K562 (cell line): ENCODE data around the gene SHF. TPM values are rescaled to one million over a fixed set of nuclear protein-coding genes. Genes with fewer than 3 reads are reported as not detected.

Source experiments
- ATAC-seq: fragments of 200-7000 bp; cut with Tn5 transposase; 3 replicates; pipeline ENCODE4 v1.9.1; 2020; ENCODE audit warnings: moderate library complexity
- BruUV-seq: library from RNA; stranded (reverse); fragments of 400-500 nt; replicated peaks from 2 replicates; lab custom pipeline; 2021; lab: Mats Ljungman, UMichigan
- CTCF ChIA-PET: fragments of 300-600 bp; formaldehyde crosslinking; extraction: SDS; loops from one replicate; lab custom pipeline; 2021; ENCODE audit warnings: low intra/inter-chr PET ratio; lab: Yijun Ruan, JAX
- POLR2A ChIA-PET: fragments of 300-600, 350-650 bp; sonication (Branson Sonifier 250); formaldehyde crosslinking; extraction: SDS; loops from one replicate; lab custom pipeline; 2021; ENCODE audit warnings: antibody characterized with exemption, inconsistent platforms; lab: Yijun Ruan, JAX
- DNase-seq, 4 experiments: peaks; one replicate each; pipeline versions ENCODE4 v3.0.0 to v3.0.0-alpha.2; 2011 to 2018; ENCODE audit warnings: low spot score in 3 of 4, mixed read lengths in 3 of 4; ENCODE audit errors: extremely low read depth in 1 of 4
- FAIRE-seq: peaks from 2 replicates; lab custom pipeline; 2011; peaks lifted over from hg19 to GRCh38; lab: Jason Lieb, UNC
- H2AFZ ChIP-seq: 2 replicates; pipeline ENCODE4 v1.6.0; 2011; ENCODE audit warnings: low read depth, low read length, control low read depth, inconsistent platforms
- H3K27ac ChIP-seq: fragments of 200-600 bp; 3 replicates; pipeline ENCODE4 v1.8.0; 2011; ENCODE audit warnings: low read depth, mild to moderate bottlenecking, control low read depth, inconsistent platforms, low read length, moderate library complexity, mixed read lengths; ENCODE audit errors: extremely low read depth
- H3K27me3 ChIP-seq, 2 experiments: fragments of 300-600 bp in 1 of 2; 2 replicates in 1 of 2; 3 replicates in 1 of 2; pipeline versions ENCODE4 v1.6.0 to v1.8.0; 2011; ENCODE audit warnings: inconsistent platforms in 2 of 2, low read length in 2 of 2, mild to moderate bottlenecking in 1 of 2, mixed read lengths in 1 of 2, moderate library complexity in 1 of 2; ENCODE audit not compliant: control insufficient read depth in 2 of 2, insufficient read depth in 2 of 2
- H3K36me3 ChIP-seq: fragments of 300-600 bp; 3 replicates; pipeline ENCODE4 v1.8.0; 2011; ENCODE audit warnings: mild to moderate bottlenecking, low read length, inconsistent platforms; ENCODE audit not compliant: control insufficient read depth, insufficient read depth
- H3K4me1 ChIP-seq, 2 experiments: fragments of 200-600 bp in 1 of 2; replicated peaks in 1 of 2; 2 replicates in 1 of 2; 3 replicates in 1 of 2; pipeline versions ENCODE4 v1.5.1 to v1.8.0; 2011; ENCODE audit warnings: inconsistent platforms in 2 of 2, low read length in 2 of 2, mild to moderate bottlenecking in 1 of 2, mixed read lengths in 1 of 2, moderate library complexity in 1 of 2; ENCODE audit not compliant: control insufficient read depth in 2 of 2, insufficient read depth in 2 of 2
- H3K4me2 ChIP-seq: 2 replicates; pipeline ENCODE4 v1.6.1; 2011; ENCODE audit warnings: low read length, control low read depth, inconsistent platforms, mixed read lengths; ENCODE audit not compliant: insufficient read depth
- H3K4me3 ChIP-seq: fragments of 200-600 bp; sonication (generic), shearing (Covaris generic); 2 replicates; pipeline ENCODE4 v1.5.1; 2016; ENCODE audit warnings: control low read depth, inconsistent platforms
- H3K79me2 ChIP-seq: fragments of 200-600 bp; 3 replicates; pipeline ENCODE4 v1.8.0; 2011; ENCODE audit warnings: low read length, inconsistent platforms; ENCODE audit not compliant: control insufficient read depth, insufficient read depth
- H3K9ac ChIP-seq, 2 experiments: 2 replicates each; pipeline versions ENCODE4 v1.6.0 to v1.6.1; 2011; ENCODE audit warnings: low read depth in 2 of 2, low read length in 2 of 2, control low read depth in 1 of 2, inconsistent platforms in 1 of 2, mild to moderate bottlenecking in 1 of 2, mixed read lengths in 1 of 2; ENCODE audit not compliant: insufficient read depth in 1 of 2
- H3K9me1 ChIP-seq: one replicate; pipeline ENCODE4 v1.6.0; 2011; ENCODE audit warnings: inconsistent platforms, mild to moderate bottlenecking, low read length, moderate library complexity; ENCODE audit not compliant: control insufficient read depth, insufficient read depth
- H3K9me3 ChIP-seq: replicated peaks from 2 replicates; pipeline ENCODE4 v1.5.1; 2011; ENCODE audit warnings: low read depth, low read length, inconsistent platforms; ENCODE audit not compliant: control insufficient read depth, insufficient read depth
- H4K20me1 ChIP-seq: replicated peaks from 2 replicates; pipeline ENCODE4 v1.6.1; 2011; ENCODE audit warnings: low read length, inconsistent platforms, mixed read lengths; ENCODE audit not compliant: control insufficient read depth, insufficient read depth
- HCFC1 ChIP-seq: IDR thresholded peaks from 2 replicates; pipeline ENCODE4 v1.6.1; 2012; ENCODE audit warnings: low read depth, low read length, improper control_type of control experiment
- SMARCB1 ChIP-seq: IDR thresholded peaks from 2 replicates; pipeline ENCODE4 v1.6.1; 2011; ENCODE audit warnings: improper control_type of control experiment, low read depth; ENCODE audit not compliant: insufficient read length
- TEAD2 ChIP-seq: fragments of 450-650 bp; IDR thresholded peaks from 2 replicates; pipeline ENCODE4 v1.6.1; 2016; ENCODE audit warnings: missing genetic modification characterization, control low read depth, missing compliant biosample characterization
- TRIM24 ChIP-seq, 2 experiments: fragments of 450-650 bp; IDR thresholded peaks; 2 replicates each; pipeline ENCODE4 v1.6.1; 2016
- XRCC3 ChIP-seq: fragments of 450-650 bp; IDR thresholded peaks from 2 replicates; pipeline ENCODE4 v1.6.1; 2017; ENCODE audit warnings: mild to moderate bottlenecking, moderate library complexity
- WGBS: fragments of 100-300 bp; shearing (Covaris generic); methylation state at CpG from one replicate; pipeline ENCODE4 v1.1.6; 2016; ENCODE audit warnings: low coverage, mixed read lengths; ENCODE audit not compliant: insufficient coverage; ENCODE audit errors: missing lambda C conversion rate; 5-methylcytosine and 5-hydroxymethylcytosine counted together
- in situ Hi-C: fragments of 300-500 bp; cut with MboI; formaldehyde crosslinking; loops from 4 replicates; pipeline ENCODE4 v1.15.0; 2018; ENCODE audit warnings: inconsistent platforms, mixed read lengths
- intact Hi-C: fragments of 100-400 bp; cut with micrococcal nuclease; formaldehyde crosslinking; loops from 2 replicates; pipeline ENCODE4 v1.14.2; 2022
- polyA plus RNA-seq, 8 experiments: library from polyadenylated mRNA; depleted of rRNA in 4 of 8; stranded (reverse) in 5 of 8; unstranded in 3 of 8; fragments of >200 nt; fragmentation: Nextera tagmentation in 2 of 8; fragmentation: Illumina TruSeq in 1 of 8; extraction: Ambion mirVana in 2 of 8; extraction: Trizol in 1 of 8; gene quantifications; 2 replicates each; pipeline versions ENCODE4 v1.2.1 to v1.2.3, GENCODE V29; 2011 to 2014; ENCODE audit warnings: inconsistent platforms in 1 of 8, missing spikeins in 1 of 8
- total RNA-seq, 7 experiments: library from RNA; depleted of rRNA in 6 of 7; stranded (reverse); fragments of >200 nt in 6 of 7; fragmentation: Illumina TruSeq in 2 of 7; extraction: Trizol in 2 of 7; gene quantifications; 2 replicates each; pipeline versions ENCODE4 v1.2.1 to v1.2.3, GENCODE V29; 2011 to 2021; ENCODE audit warnings: low replicate concordance in 1 of 7

Gene SHF
- total and polyA plus RNA-seq, 9 of the 15 experiments (the other 6 are each of a cell fraction or from before 2014, with no cell fraction given), result 0.51 to 2.2 (median 0.85) TPM; not detected in 2

- TF ChIP-seq HCFC1, result no peak
- TF ChIP-seq SMARCB1, result no peak
- TF ChIP-seq XRCC3, result no peak
- TF ChIP-seq TEAD2, result no peak
- TF ChIP-seq, all 486 proteins: peak for 0
Observed at GRCh38 chr15:45132844-45133560, 54.8 kb downstream of the SHF start (continued).

- intact Hi-C loops (no loop called here), in situ Hi-C loops (no loop called here)
- Histone ChIP-seq H3K4me2 (no peak overlapping the region), H2AFZ (no peak overlapping the region), H3K27ac (no peak overlapping the region), H3K4me1 (peaks cover 0 to 14% of the 10 kb centered on the region in 2 experiments; a peak in 2 of 5 replicates), H3K36me3 (no peaks in the 10 kb centered on the region), H3K9ac (no peak overlapping the region), H3K9me1 (no peaks in the 10 kb centered on the region), H4K20me1 (no peaks in the 10 kb centered on the region), H3K4me3 (no peak overlapping the region), H3K79me2 (no peaks in the 10 kb centered on the region), H3K27me3 (peaks cover 28 to 48% of the 10 kb centered on the region in 2 experiments), H3K9me3 (no peaks in the 10 kb centered on the region)
- no peak for FAIRE-seq
- no peak for DNase-seq
- ChIA-PET CTCF (no interaction called here), POLR2A (interaction anchor here (0.6 to 1.5 kb wide), 4 partner anchors 9 to 148 kb away, joined by 3 to 7 read pairs (median 5); no protein-coding TSS in a partner anchor)
- ATAC-seq, result no peak
- no peak for TF ChIP-seq TRIM24 (IDR thresholded peaks at IDR 0.05)
- BruUV-seq, result no TSS peak
- WGBS, result 2% methylated on average over 3 of the region's 3 CpGs
Observed at GRCh38 chr15:45131510-45131909, 56.3 kb downstream of the SHF start.
